Liver (tissue), 9 donors: ENCODE results near the gene LRRTM4. TPM values are rescaled to one million over a fixed set of nuclear protein-coding genes. Genes with fewer than 3 reads are reported as not detected.

Experiments used
- DNase-seq: peaks from one replicate; pipeline ENCODE4 v3.0.0-alpha.2; 2017; ENCODE audit warnings: low spot score
- H3K27ac ChIP-seq, 2 donors: one replicate each; pipeline ENCODE4 v1.7.0; 2013; ENCODE audit warnings: inconsistent platforms in 2 of 2, low read length in 2 of 2, control low read depth in 1 of 2, low read depth in 1 of 2, mild to moderate bottlenecking in 1 of 2
- H3K27me3 ChIP-seq, 4 donors: one replicate each; pipeline versions ENCODE4 v1.6.1 to v1.7.0; 2013; ENCODE audit warnings: low read length in 3 of 4, inconsistent platforms in 1 of 4, mild to moderate bottlenecking in 1 of 4, moderate library complexity in 1 of 4; ENCODE audit not compliant: control insufficient read depth in 4 of 4, insufficient read depth in 4 of 4
- H3K36me3 ChIP-seq, 4 donors: one replicate each; pipeline versions ENCODE4 v1.6.1 to v1.7.0; 2013; ENCODE audit warnings: low read length in 3 of 4, mild to moderate bottlenecking in 3 of 4, low read depth in 1 of 4, moderate library complexity in 1 of 4; ENCODE audit not compliant: control insufficient read depth in 4 of 4, insufficient read depth in 3 of 4
- H3K4me1 ChIP-seq, 4 donors: one replicate each; pipeline versions ENCODE4 v1.6.1 to v1.7.0; 2013; ENCODE audit warnings: low read length in 3 of 4, mild to moderate bottlenecking in 3 of 4, moderate library complexity in 1 of 4; ENCODE audit not compliant: control insufficient read depth in 4 of 4, insufficient read depth in 4 of 4
- H3K4me3 ChIP-seq, 3 donors: one replicate each; pipeline versions ENCODE4 v1.6.1 to v1.7.0; 2013; ENCODE audit warnings: low read length in 3 of 3, control low read depth in 1 of 3, low read depth in 1 of 3, mild to moderate bottlenecking in 1 of 3
- H3K9ac ChIP-seq, 2 donors: one replicate each; pipeline ENCODE4 v1.7.0; 2013; ENCODE audit warnings: low read length in 2 of 2, mild to moderate bottlenecking in 2 of 2, moderate library complexity in 2 of 2, control low read depth in 1 of 2, low read depth in 1 of 2
- H3K9me3 ChIP-seq, 4 donors: one replicate each; pipeline versions ENCODE4 v1.6.1 to v1.7.0; 2013; ENCODE audit warnings: low read length in 3 of 4; ENCODE audit not compliant: control insufficient read depth in 4 of 4
- CTCF ChIP-seq: fragments of 150-350 bp; IDR thresholded peaks from 2 replicates; pipeline ENCODE4 v1.5.1; 2017; ENCODE audit warnings: improper control_type of control experiment, low read depth, low read length; ENCODE audit not compliant: missing input control
- EGR1 ChIP-seq, 2 donors: IDR thresholded peaks; 2 replicates each; pipeline ENCODE4 v1.6.1; 2016 to 2018; ENCODE audit warnings: antibody characterized with exemption in 2 of 2, low read depth in 2 of 2
- FOXA1 ChIP-seq: IDR thresholded peaks from 2 replicates; pipeline ENCODE4 v1.6.1; 2016; ENCODE audit warnings: antibody characterized with exemption
- FOXA2 ChIP-seq: IDR thresholded peaks from 2 replicates; pipeline ENCODE4 v1.6.1; 2016; ENCODE audit warnings: antibody characterized with exemption
- GABPA ChIP-seq, 2 donors: IDR thresholded peaks in 1 of 2; conservative IDR thresholded peaks in 1 of 2; 2 replicates each; pipeline ENCODE4 v1.6.1; 2016; ENCODE audit warnings: antibody characterized with exemption in 2 of 2, mild to moderate bottlenecking in 1 of 2, moderate library complexity in 1 of 2
- HNF4A ChIP-seq, 2 donors: conservative IDR thresholded peaks; 2 replicates each; pipeline ENCODE4 v1.6.1; 2016; ENCODE audit warnings: antibody characterized with exemption in 2 of 2, mild to moderate bottlenecking in 2 of 2
- HNF4G ChIP-seq: IDR thresholded peaks from 2 replicates; pipeline ENCODE4 v1.6.1; 2016; ENCODE audit warnings: antibody characterized with exemption
- JUND ChIP-seq, 2 donors: IDR thresholded peaks; 2 replicates each; pipeline ENCODE4 v1.6.1; 2016; ENCODE audit warnings: antibody characterized with exemption in 2 of 2
- NR2F2 ChIP-seq: IDR thresholded peaks from 2 replicates; pipeline ENCODE4 v1.6.1; 2016; ENCODE audit warnings: antibody characterized with exemption
- RAD21 ChIP-seq, 2 donors: IDR thresholded peaks; 2 replicates each; pipeline ENCODE4 v1.6.1; 2016; ENCODE audit warnings: antibody characterized with exemption in 2 of 2, mild to moderate bottlenecking in 2 of 2
- REST ChIP-seq: IDR thresholded peaks from 2 replicates; pipeline ENCODE4 v1.6.1; 2016; ENCODE audit warnings: antibody characterized with exemption, mild to moderate bottlenecking
- RXRA ChIP-seq, 2 donors: IDR thresholded peaks; 2 replicates each; pipeline ENCODE4 v1.6.1; 2017 to 2018; ENCODE audit warnings: antibody characterized with exemption in 2 of 2, mild to moderate bottlenecking in 1 of 2
- SP1 ChIP-seq: IDR thresholded peaks from 2 replicates; pipeline ENCODE4 v1.6.1; 2018; ENCODE audit warnings: antibody characterized with exemption, mild to moderate bottlenecking
- TAF1 ChIP-seq: conservative IDR thresholded peaks from 2 replicates; pipeline ENCODE4 v1.6.1; 2016; ENCODE audit warnings: antibody characterized with exemption, mild to moderate bottlenecking
- ZBTB33 ChIP-seq: IDR thresholded peaks from 2 replicates; pipeline ENCODE4 v1.6.1; 2016; ENCODE audit warnings: antibody characterized with exemption
- WGBS: extraction: QIAGEN DNeasy Blood & Tissue Kit; methylation state at CpG from one replicate; pipeline ENCODE4 v1.1.7; 2013; 5-methylcytosine and 5-hydroxymethylcytosine counted together
- polyA plus RNA-seq, 2 donors: library from polyadenylated mRNA; stranded (reverse) in 1 of 2; unstranded in 1 of 2; fragments of 200-250 nt in 1 of 2; fragments of >200 nt in 1 of 2; fragmentation: Nextera tagmentation in 1 of 2; extraction: Ambion mirVana in 1 of 2; gene quantifications; one replicate each; pipeline versions ENCODE4 v1.2.1 to v1.2.3, GENCODE V29; 2013 to 2015
- total RNA-seq, 2 donors: library from RNA; depleted of rRNA; stranded (reverse); fragments of >200 nt; gene quantifications; one replicate each; pipeline ENCODE4 v1.2.3, GENCODE V29; 2014
- TF ChIP-seq, protein P1 (sequence below): IDR thresholded peaks from 2 replicates; pipeline ENCODE4 v1.6.1; 2016; ENCODE audit warnings: antibody characterized with exemption
- donor health status: healthy.
- donor health status: healthy.
- donor health status: healthy.
- donor health status: healthy.
- donor health status: healthy.

LRRTM4 gene
- total and polyA plus RNA-seq, 4 donors = 0.06 to 0.09 (median 0.08) TPM; not detected in 1

- Histone ChIP-seq H3K9ac (no peak overlapping the region), H3K4me1 (no peaks in the 10 kb centered on the region), H3K4me3 (no peak overlapping the region), H3K27me3 (no peaks in the 10 kb centered on the region), H3K27ac (no peak overlapping the region), H3K36me3 (no peaks in the 10 kb centered on the region), H3K9me3 (no peaks in the 10 kb centered on the region)
- DNase-seq = peak; percentile 38
- TF ChIP-seq, protein P1, sequence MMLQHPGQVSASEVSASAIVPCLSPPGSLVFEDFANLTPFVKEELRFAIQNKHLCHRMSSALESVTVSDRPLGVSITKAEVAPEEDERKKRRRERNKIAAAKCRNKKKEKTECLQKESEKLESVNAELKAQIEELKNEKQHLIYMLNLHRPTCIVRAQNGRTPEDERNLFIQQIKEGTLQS = no peak
- TF ChIP-seq HNF4A (conservative IDR thresholded peaks at IDR 0.05) (no peak), RAD21 (IDR thresholded peaks at IDR 0.05) (peak; percentile 94 to 95), CTCF (peak; percentile 84), SP1 (no peak), HNF4G (no peak), EGR1 (IDR thresholded peaks at IDR 0.05; ENCODE audit: low read depth in 2 of 2) (no peak), REST (no peak), NR2F2 (no peak), GABPA (IDR thresholded peaks at IDR 0.05 in 1 of 2, conservative IDR thresholded peaks at IDR 0.05 in 1 of 2) (no peak)
- 60% methylated on average over 3 of the region's 3 CpGs for WGBS
These were observed 568.3 kb downstream of the LRRTM4 start for GRCh38 chr2:76953733-76954347.

DNA sequence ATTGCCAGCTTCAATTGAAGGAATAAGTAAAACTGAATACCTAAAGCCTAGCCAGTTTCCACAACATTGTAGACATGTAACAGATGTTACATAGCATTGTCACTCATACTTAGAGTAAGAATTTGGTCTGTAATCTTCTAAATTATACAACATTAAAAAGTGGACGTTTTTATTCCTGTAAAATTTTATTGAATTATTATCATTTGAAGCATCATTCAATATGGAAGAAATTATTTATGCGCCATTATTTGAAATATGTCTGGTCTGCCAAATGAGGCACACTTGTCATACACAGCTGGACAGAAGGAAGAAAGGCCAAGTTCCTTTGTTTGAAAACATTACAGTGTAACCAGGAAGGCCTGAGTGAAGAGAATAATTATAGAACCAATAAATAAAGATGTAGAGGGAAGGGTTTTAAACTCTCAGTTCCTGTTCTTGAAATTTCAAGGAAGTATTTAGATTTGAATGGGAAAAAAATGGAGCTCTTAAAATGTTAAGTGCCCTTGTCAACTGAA, 575.5 kb downstream of the LRRTM4 start:
- WGBS = 52% methylated on average over 2 of the region's 2 CpGs

GRCh38 chr2:76940559-76940958, 581.6 kb downstream of the LRRTM4 start:
- H3K27ac ChIP-seq = no peak overlapping the region
- TF ChIP-seq SP1 (no peak), EGR1 (IDR thresholded peaks at IDR 0.05; ENCODE audit: low read depth in 2 of 2) (no peak), CTCF (no peak), NR2F2 (no peak), TAF1 (no peak), JUND (IDR thresholded peaks at IDR 0.05) (no peak), FOXA2 (no peak), ZBTB33 (no peak), RAD21 (IDR thresholded peaks at IDR 0.05) (no peak), HNF4A (conservative IDR thresholded peaks at IDR 0.05) (no peak), RXRA (IDR thresholded peaks at IDR 0.05) (no peak), FOXA1 (no peak)
- TF ChIP-seq, protein P1 = no peak

More for the DNA sequence above, 575.5 kb downstream of the LRRTM4 start:
- Histone ChIP-seq H3K27me3 (no peaks in the 10 kb centered on the region), H3K36me3 (no peaks in the 10 kb centered on the region), H3K9me3 (no peaks in the 10 kb centered on the region), H3K9ac (no peak overlapping the region), H3K27ac (no peak overlapping the region), H3K4me3 (no peak overlapping the region), H3K4me1 (no peaks in the 10 kb centered on the region)
- TF ChIP-seq EGR1 (IDR thresholded peaks at IDR 0.05; ENCODE audit: low read depth in 2 of 2) = no peak
- no peak for DNase-seq

More at GRCh38 chr2:76940559-76940958, 581.6 kb downstream of the LRRTM4 start:
- no peaks in the 10 kb centered on the region for H3K4me1 ChIP-seq
- H3K9ac ChIP-seq = no peak overlapping the region
- no peak overlapping the region for H3K4me3 ChIP-seq
- H3K9me3 ChIP-seq = no peaks in the 10 kb centered on the region
- no peaks in the 10 kb centered on the region for H3K27me3 ChIP-seq
- WGBS = 75% methylated on average over 3 of the region's 3 CpGs
- DNase-seq = no peak
- H3K36me3 ChIP-seq = no peaks in the 10 kb centered on the region
